ENCODE results near the gene BRD4.

Gene BRD4

DNA sequence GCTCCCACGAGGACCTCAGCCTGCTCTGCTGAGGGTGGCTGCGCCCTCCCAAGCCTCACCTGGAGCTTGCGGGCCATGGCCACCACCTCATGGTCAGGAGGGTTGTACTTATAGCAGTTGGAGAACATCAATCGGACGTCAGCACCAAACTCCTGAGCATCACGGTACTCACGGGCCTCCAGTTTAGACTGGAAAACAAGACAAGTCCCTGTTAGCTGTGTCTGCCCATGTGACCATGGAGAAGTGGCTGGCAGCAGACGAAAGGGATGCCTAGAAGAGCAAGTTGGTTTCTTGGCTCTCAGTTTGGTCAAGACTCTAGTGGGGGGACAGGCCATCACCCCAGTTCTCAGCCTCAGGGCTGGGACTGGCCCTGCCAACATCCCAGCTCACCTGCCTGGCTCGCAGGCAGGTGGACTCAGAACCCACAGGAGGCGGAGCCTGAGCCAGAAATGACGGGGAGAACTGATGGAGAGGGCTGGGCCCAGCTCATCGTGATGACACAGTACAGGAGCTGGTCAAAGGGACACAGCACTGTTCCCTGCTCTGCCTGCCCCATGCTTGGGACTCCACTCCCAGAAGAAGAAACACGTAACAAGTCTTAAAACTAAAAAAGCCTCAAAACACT lies 68.9 kb downstream of the BRD4 start:
- H3K14ac ChIP-seq (ENCODE audit: low read length) = no peak overlapping the region
- H3K18ac ChIP-seq (ENCODE audit: low read length) = no peak overlapping the region
- H3K4ac ChIP-seq (ENCODE audit: low read length) = no peak overlapping the region
- no peak overlapping the region for H3K23ac ChIP-seq (ENCODE audit: low read depth, low read length, poor library complexity)
- no peak overlapping the region for H4K8ac ChIP-seq (ENCODE audit: low read depth, low read length)
- H2AK5ac ChIP-seq (ENCODE audit: low read depth, low read length) = no peak overlapping the region
- H2AFZ ChIP-seq (ENCODE audit: low read length) = no peak overlapping the region
- H3K9me3 ChIP-seq (replicated peaks in 1 of 2; ENCODE audit: control insufficient read depth in 2 of 2, insufficient read depth in 1 of 2, low read depth in 1 of 2, low read length in 2 of 2) = no peaks in the 10 kb centered on the region
- no peak overlapping the region for H2BK12ac ChIP-seq (ENCODE audit: low read length)
- H3K4me3 ChIP-seq (ENCODE audit: low read length in 2 of 2) = no peak overlapping the region
- no CpG with 5 or more reads among the region's 13 CpGs for WGBS, 2 donors (ENCODE audit: extremely low coverage in 2 of 2, insufficient read length in 2 of 2, insufficient replicate concordance in 1 of 2)
- no peaks in the 10 kb centered on the region for H3K27me3 ChIP-seq (ENCODE audit: control insufficient read depth in 3 of 3, insufficient read depth in 3 of 3, low read depth in 1 of 3, low read length in 3 of 3)
- no peak overlapping the region for H2BK5ac ChIP-seq (ENCODE audit: low read length)
- H4K91ac ChIP-seq (ENCODE audit: low read depth, low read length, poor library complexity) = no peak overlapping the region
- DNase-seq (ENCODE audit: low spot score) = no peak
- peaks cover 23% of the 10 kb centered on the region for H3K79me1 ChIP-seq (ENCODE audit: low read depth, low read length)
- H3K9ac ChIP-seq (ENCODE audit: low read depth, low read length, poor library complexity) = no peak overlapping the region
- H3K36me3 ChIP-seq (replicated peaks in 1 of 2; ENCODE audit: control insufficient read depth in 2 of 2, insufficient read depth in 2 of 2, low read length in 2 of 2) = peaks cover 81 to 98% of the 10 kb centered on the region in 2 donors
- H3K27ac ChIP-seq (replicated peaks; ENCODE audit: low read length) = no peak overlapping the region
- no peak overlapping the region for H2BK120ac ChIP-seq (ENCODE audit: low read depth, low read length)
- H2BK15ac ChIP-seq (ENCODE audit: low read length) = no peak overlapping the region
- peaks cover 0 to 1% of the 10 kb centered on the region in 2 donors for H3K4me1 ChIP-seq (ENCODE audit: control insufficient read depth in 2 of 2, insufficient read depth in 1 of 2, low read depth in 1 of 2, low read length in 2 of 2)
- H3K4me2 ChIP-seq (ENCODE audit: insufficient read depth, low read length, poor library complexity, severe bottlenecking) = no peak overlapping the region

DNA sequence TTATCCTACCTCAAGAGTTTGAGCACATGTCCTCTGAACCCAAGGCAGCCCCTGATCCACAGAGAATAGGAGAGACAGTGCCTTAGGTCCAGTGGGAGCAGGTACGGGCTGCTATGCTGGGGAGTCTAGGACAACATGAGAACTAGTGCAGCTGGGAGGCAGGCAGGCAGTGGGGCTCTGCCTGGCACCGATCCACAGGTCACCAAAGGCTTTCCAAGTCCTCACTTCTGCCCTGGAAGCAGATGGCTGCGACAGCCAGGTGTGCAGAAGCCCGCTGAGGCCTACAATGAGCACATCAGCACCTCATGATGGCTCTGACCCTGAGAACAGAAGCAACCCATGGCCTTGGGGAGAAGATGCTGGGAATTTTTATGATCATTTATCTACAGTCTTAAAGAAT lies 70.3 kb downstream of the BRD4 start:
- Histone ChIP-seq H3K23ac (ENCODE audit: low read depth, low read length, poor library complexity) (no peak overlapping the region), H3K36me3 (replicated peaks in 1 of 2; ENCODE audit: control insufficient read depth in 2 of 2, insufficient read depth in 2 of 2, low read length in 2 of 2) (peaks cover 82 to 98% of the 10 kb centered on the region in 2 donors), H2BK120ac (ENCODE audit: low read depth, low read length) (no peak overlapping the region), H4K8ac (ENCODE audit: low read depth, low read length) (no peak overlapping the region), H3K27me3 (ENCODE audit: control insufficient read depth in 3 of 3, insufficient read depth in 3 of 3, low read depth in 1 of 3, low read length in 3 of 3) (no peaks in the 10 kb centered on the region), H3K4ac (ENCODE audit: low read length) (no peak overlapping the region), H3K4me2 (ENCODE audit: insufficient read depth, low read length, poor library complexity, severe bottlenecking) (no peak overlapping the region), H2BK12ac (ENCODE audit: low read length) (no peak overlapping the region), H3K4me3 (ENCODE audit: low read length in 2 of 2) (no peak overlapping the region), H3K14ac (ENCODE audit: low read length) (no peak overlapping the region), H2AFZ (ENCODE audit: low read length) (no peak overlapping the region), H3K18ac (ENCODE audit: low read length) (no peak overlapping the region), H2BK15ac (ENCODE audit: low read length) (no peak overlapping the region), H3K27ac (replicated peaks; ENCODE audit: low read length) (no peak overlapping the region), H2BK5ac (ENCODE audit: low read length) (no peak overlapping the region), H2AK5ac (ENCODE audit: low read depth, low read length) (no peak overlapping the region), H3K9me3 (replicated peaks in 1 of 2; ENCODE audit: control insufficient read depth in 2 of 2, insufficient read depth in 1 of 2, low read depth in 1 of 2, low read length in 2 of 2) (no peaks in the 10 kb centered on the region), H3K79me1 (ENCODE audit: low read depth, low read length) (peaks cover 23% of the 10 kb centered on the region), H3K4me1 (ENCODE audit: control insufficient read depth in 2 of 2, insufficient read depth in 1 of 2, low read depth in 1 of 2, low read length in 2 of 2) (peaks cover 0 to 1% of the 10 kb centered on the region in 2 donors), H3K9ac (ENCODE audit: low read depth, low read length, poor library complexity) (peak overlapping the region; percentile 60), H4K91ac (ENCODE audit: low read depth, low read length, poor library complexity) (no peak overlapping the region)
- DNase-seq (ENCODE audit: low spot score) = no peak
- no CpG with 5 or more reads among the region's 4 CpGs for WGBS, 2 donors (ENCODE audit: extremely low coverage in 2 of 2, insufficient read length in 2 of 2, insufficient replicate concordance in 1 of 2)

DNA sequence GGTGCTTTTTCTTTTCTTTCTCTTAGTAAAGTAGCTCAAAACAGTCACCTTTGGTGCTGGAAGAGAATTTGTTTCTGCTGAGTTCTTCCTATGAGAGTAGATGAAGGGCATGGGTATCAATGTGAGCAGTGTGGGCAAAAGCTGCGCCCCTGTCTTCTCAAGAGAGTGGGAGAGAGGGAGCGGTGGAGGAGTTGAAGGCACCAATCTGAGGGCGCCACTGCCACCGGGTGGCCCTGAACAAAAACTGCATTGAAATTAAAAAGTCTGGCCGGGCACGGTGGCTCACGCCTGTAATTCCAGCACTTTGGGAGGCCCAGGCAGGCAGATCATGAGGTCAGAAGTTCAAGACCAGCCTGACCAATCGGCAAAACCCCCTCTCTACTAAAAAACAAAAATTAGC lies 71.4 kb downstream of the BRD4 start:
- Histone ChIP-seq H2BK120ac (ENCODE audit: low read depth, low read length) (no peak overlapping the region), H3K4ac (ENCODE audit: low read length) (no peak overlapping the region), H2BK5ac (ENCODE audit: low read length) (no peak overlapping the region), H2AK5ac (ENCODE audit: low read depth, low read length) (no peak overlapping the region), H4K91ac (ENCODE audit: low read depth, low read length, poor library complexity) (no peak overlapping the region), H2BK12ac (ENCODE audit: low read length) (no peak overlapping the region), H3K14ac (ENCODE audit: low read length) (no peak overlapping the region), H3K27me3 (ENCODE audit: control insufficient read depth in 3 of 3, insufficient read depth in 3 of 3, low read depth in 1 of 3, low read length in 3 of 3) (no peaks in the 10 kb centered on the region), H3K4me1 (ENCODE audit: control insufficient read depth in 2 of 2, insufficient read depth in 1 of 2, low read depth in 1 of 2, low read length in 2 of 2) (peaks cover 0 to 1% of the 10 kb centered on the region in 2 donors), H2AFZ (ENCODE audit: low read length) (no peak overlapping the region), H3K79me1 (ENCODE audit: low read depth, low read length) (peaks cover 23% of the 10 kb centered on the region), H3K18ac (ENCODE audit: low read length) (no peak overlapping the region), H3K4me3 (ENCODE audit: low read length in 2 of 2) (no peak overlapping the region), H3K9me3 (replicated peaks in 1 of 2; ENCODE audit: control insufficient read depth in 2 of 2, insufficient read depth in 1 of 2, low read depth in 1 of 2, low read length in 2 of 2) (no peaks in the 10 kb centered on the region), H3K9ac (ENCODE audit: low read depth, low read length, poor library complexity) (no peak overlapping the region), H3K36me3 (replicated peaks in 1 of 2; ENCODE audit: control insufficient read depth in 2 of 2, insufficient read depth in 2 of 2, low read length in 2 of 2) (peaks cover 84 to 98% of the 10 kb centered on the region in 2 donors), H3K4me2 (ENCODE audit: insufficient read depth, low read length, poor library complexity, severe bottlenecking) (no peak overlapping the region), H4K8ac (ENCODE audit: low read depth, low read length) (no peak overlapping the region), H2BK15ac (ENCODE audit: low read length) (no peak overlapping the region), H3K23ac (ENCODE audit: low read depth, low read length, poor library complexity) (no peak overlapping the region), H3K27ac (replicated peaks; ENCODE audit: low read length) (no peak overlapping the region)
- DNase-seq (ENCODE audit: low spot score) = no peak
- no CpG with 5 or more reads among the region's 8 CpGs for WGBS, 2 donors (ENCODE audit: extremely low coverage in 2 of 2, insufficient read length in 2 of 2, insufficient replicate concordance in 1 of 2)

DNA sequence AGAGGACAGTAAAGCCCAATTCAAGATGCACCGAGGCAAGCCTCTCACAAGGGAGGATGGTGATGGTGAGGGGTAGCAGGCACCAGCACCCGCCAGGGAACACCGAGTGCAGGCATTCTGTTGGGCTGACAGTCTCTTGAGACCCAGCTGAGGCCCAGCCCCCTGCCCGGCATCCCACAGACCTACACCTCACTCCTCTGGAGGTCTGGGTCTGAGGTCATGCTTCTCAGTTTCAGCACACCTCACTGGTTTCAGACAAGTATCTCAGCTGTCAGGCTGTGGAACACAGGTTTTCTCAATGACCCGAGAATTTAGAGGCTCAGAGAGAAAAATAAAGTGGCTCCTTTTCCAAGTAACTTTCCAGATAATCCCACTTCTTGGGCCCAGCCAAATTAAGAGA lies 72.4 kb downstream of the BRD4 start:
- no peak overlapping the region for H4K8ac ChIP-seq (ENCODE audit: low read depth, low read length)
- H2BK15ac ChIP-seq (ENCODE audit: low read length) = no peak overlapping the region
- no peak overlapping the region for H2AK5ac ChIP-seq (ENCODE audit: low read depth, low read length)
- no peak overlapping the region for H3K14ac ChIP-seq (ENCODE audit: low read length)
- no peak overlapping the region for H3K23ac ChIP-seq (ENCODE audit: low read depth, low read length, poor library complexity)
- no peak overlapping the region for H3K4me2 ChIP-seq (ENCODE audit: insufficient read depth, low read length, poor library complexity, severe bottlenecking)
- no peak overlapping the region for H2BK12ac ChIP-seq (ENCODE audit: low read length)
- no CpG with 5 or more reads among the region's 5 CpGs for WGBS, 2 donors (ENCODE audit: extremely low coverage in 2 of 2, insufficient read length in 2 of 2, insufficient replicate concordance in 1 of 2)
- no peak overlapping the region for H3K9ac ChIP-seq (ENCODE audit: low read depth, low read length, poor library complexity)
- H3K36me3 ChIP-seq (replicated peaks in 1 of 2; ENCODE audit: control insufficient read depth in 2 of 2, insufficient read depth in 2 of 2, low read length in 2 of 2) = peaks cover 87 to 99% of the 10 kb centered on the region in 2 donors
- peaks cover 0 to 1% of the 10 kb centered on the region in 2 donors for H3K4me1 ChIP-seq (ENCODE audit: control insufficient read depth in 2 of 2, insufficient read depth in 1 of 2, low read depth in 1 of 2, low read length in 2 of 2)
- no peaks in the 10 kb centered on the region for H3K9me3 ChIP-seq (replicated peaks in 1 of 2; ENCODE audit: control insufficient read depth in 2 of 2, insufficient read depth in 1 of 2, low read depth in 1 of 2, low read length in 2 of 2)
- H3K79me1 ChIP-seq (ENCODE audit: low read depth, low read length) = peaks cover 23% of the 10 kb centered on the region
- no peak overlapping the region for H4K91ac ChIP-seq (ENCODE audit: low read depth, low read length, poor library complexity)
- H3K27ac ChIP-seq (replicated peaks; ENCODE audit: low read length) = no peak overlapping the region
- H3K27me3 ChIP-seq (ENCODE audit: control insufficient read depth in 3 of 3, insufficient read depth in 3 of 3, low read depth in 1 of 3, low read length in 3 of 3) = no peaks in the 10 kb centered on the region
- no peak overlapping the region for H2BK120ac ChIP-seq (ENCODE audit: low read depth, low read length)
- H2AFZ ChIP-seq (ENCODE audit: low read length) = no peak overlapping the region
- no peak overlapping the region for H3K4ac ChIP-seq (ENCODE audit: low read length)
- no peak overlapping the region for H3K18ac ChIP-seq (ENCODE audit: low read length)
- no peak overlapping the region for H3K4me3 ChIP-seq (ENCODE audit: low read length in 2 of 2)
- no peak overlapping the region for H2BK5ac ChIP-seq (ENCODE audit: low read length)
- no peak for DNase-seq (ENCODE audit: low spot score)
